Activated CD4-positive, alpha-beta T cell treated with anti-CD3 and anti-CD28 coated beads, Interleukin-2, amount 10 ng/mL, durations not matched to agents 24 days and 14 days (primary cell): ENCODE data around the gene NTNG2. TPM values are rescaled to one million over a fixed set of nuclear protein-coding genes. Genes with fewer than 3 reads are reported as not detected.

ENCODE experiments used
- DNase-seq: peaks from one replicate; pipeline ENCODE4 v3.0.0; 2022
- H3K27ac Mint-ChIP-seq: one replicate; pipeline ENCODE4 v1.8.0; 2022; ENCODE audit warnings: mild to moderate bottlenecking, mixed read lengths
- H3K27me3 Mint-ChIP-seq: one replicate; pipeline ENCODE4 v1.8.0; 2022; ENCODE audit warnings: mixed read lengths
- H3K36me3 Mint-ChIP-seq: one replicate; pipeline ENCODE4 v1.8.0; 2022; ENCODE audit warnings: low read depth, mild to moderate bottlenecking, mixed read lengths
- H3K4me1 Mint-ChIP-seq: one replicate; pipeline ENCODE4 v1.8.0; 2021; ENCODE audit warnings: mixed read lengths
- H3K4me3 Mint-ChIP-seq: one replicate; pipeline ENCODE4 v1.8.0; 2022; ENCODE audit warnings: mild to moderate bottlenecking, moderate library complexity, mixed read lengths
- H3K9me3 Mint-ChIP-seq: one replicate; pipeline ENCODE4 v1.8.0; 2021; ENCODE audit warnings: mixed read lengths
- intact Hi-C: fragments of 100-400 bp; cut with micrococcal nuclease; formaldehyde crosslinking; loops from one replicate; pipeline ENCODE4 v1.15.1; 2023
- total RNA-seq: library from RNA; stranded (reverse); gene quantifications from 2 replicates; pipeline ENCODE4 v1.2.3, GENCODE V29; 2022

NTNG2 gene
- total RNA-seq, 1 donor from 2014 or later: 1.7 TPM

DNA sequence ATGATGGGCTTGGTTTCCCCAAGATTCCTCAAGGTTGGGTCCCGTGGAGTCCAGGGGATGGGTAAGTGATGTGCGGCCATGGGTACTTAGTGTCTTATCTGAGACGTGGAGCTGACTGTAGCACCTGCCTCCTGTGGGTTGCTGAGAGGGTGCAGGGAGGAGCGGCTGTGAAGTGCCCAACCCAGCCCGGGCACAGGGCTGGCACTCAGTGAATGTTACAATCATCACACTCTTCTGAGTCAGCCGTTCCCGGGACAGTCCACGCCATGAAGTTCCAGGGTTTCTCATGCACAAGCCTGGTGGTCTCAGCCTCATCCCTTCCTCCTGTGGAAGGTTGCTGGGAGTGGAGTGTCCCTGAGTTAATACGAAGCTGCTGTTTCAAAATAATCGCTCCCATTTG lies 29.1 kb downstream of the NTNG2 start:
- H3K4me3 Mint-ChIP-seq: no peak overlapping the region
- no peak overlapping the region for H3K27ac Mint-ChIP-seq
- H3K36me3 Mint-ChIP-seq: no peaks in the 10 kb centered on the region
- peaks cover 4% of the 10 kb centered on the region for H3K27me3 Mint-ChIP-seq
- no peaks in the 10 kb centered on the region for H3K9me3 Mint-ChIP-seq
- intact Hi-C loops: no loop called here
- H3K4me1 Mint-ChIP-seq: no peaks in the 10 kb centered on the region
- DNase-seq: no peak

DNA sequence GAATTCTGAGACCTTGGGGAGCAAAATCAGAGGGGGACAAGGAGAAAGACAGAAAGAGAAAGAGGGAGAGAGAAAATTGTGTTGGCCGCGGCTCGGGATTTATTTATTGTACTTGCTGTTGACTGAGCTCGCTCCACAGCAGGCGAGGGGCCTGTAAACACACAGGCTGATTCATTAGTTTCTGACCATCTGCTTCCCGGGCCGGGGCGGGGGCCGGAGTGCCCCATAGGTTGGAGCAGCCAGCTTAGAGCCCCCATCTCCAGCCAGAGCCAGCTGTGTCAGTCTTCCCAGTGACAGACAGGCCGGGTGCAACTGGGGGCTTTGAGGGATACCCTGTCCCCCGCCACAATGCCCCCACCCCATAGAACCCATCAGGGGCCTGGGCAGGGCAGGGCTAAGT lies 30.9 kb downstream of the NTNG2 start:
- Mint-ChIP-seq H3K36me3 (no peaks in the 10 kb centered on the region), H3K9me3 (no peaks in the 10 kb centered on the region), H3K27me3 (no peaks in the 10 kb centered on the region), H3K4me1 (no peaks in the 10 kb centered on the region), H3K4me3 (no peak overlapping the region), H3K27ac (no peak overlapping the region)
- DNase-seq: no peak
- intact Hi-C loops: no loop called here

DNA sequence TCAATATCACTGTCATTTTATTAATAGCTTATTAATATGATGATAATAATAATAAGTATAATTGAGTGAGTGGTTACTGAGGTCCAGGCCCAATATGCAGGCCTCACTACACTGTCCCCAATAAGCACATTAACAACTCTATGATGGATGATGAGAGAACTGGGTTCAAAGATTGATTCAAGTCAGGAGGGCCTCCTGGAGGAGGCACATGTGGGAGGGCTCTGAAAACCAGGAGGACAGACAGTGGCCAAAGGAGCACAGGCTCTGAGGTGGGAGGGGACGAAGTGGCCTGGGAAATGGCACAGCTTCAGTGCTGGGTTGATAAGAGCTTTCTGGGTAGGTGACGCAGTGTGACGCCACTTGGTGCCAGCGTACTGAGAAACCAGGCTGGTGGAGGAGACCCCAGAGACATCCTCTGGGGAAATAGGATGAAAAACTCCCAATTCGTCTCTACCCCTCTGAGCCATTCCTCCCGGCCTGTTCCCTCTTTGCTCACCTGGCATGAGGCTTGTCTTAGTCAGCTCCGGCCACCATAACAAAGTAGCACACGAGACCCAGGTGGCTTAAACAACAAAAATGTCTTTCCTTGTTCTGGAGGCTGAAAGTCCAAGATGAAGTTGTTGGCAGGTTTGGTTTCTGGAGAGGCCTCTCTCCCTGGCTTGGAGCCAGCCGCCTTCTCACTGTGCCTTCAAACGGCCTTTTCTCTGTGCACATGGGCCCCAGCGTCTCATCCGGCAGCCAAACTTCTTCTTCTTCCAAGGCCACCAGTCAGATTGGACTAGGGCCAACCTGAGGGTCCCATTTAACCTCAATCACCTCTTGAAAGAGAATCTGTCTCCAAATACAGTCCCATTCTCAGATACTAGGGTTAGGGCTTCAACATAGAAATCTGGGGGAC lies 31.6 kb downstream of the NTNG2 start:
- H3K36me3 Mint-ChIP-seq: no peaks in the 10 kb centered on the region

DNA sequence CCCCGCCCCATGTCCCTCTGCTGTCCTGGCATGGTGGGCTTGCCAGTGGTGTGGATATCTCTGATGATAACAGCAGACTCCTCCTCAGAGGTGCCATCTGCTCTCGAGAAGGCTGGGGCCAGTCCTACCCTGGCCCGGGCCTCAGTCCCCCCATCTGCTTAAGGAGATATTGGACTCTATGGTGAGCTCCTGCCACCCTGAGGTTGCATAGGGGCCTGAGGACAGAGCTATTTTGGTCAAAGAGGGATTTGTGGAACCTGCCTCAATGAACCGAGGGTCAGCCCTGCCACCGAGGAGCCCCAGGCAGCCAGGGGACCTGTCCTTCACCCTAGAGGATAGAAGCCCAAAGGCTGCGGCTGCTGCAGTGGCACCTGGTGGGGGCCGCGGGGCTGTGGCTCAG lies 32.6 kb downstream of the NTNG2 start:
- DNase-seq: no peak
- Mint-ChIP-seq H3K4me3 (no peak overlapping the region), H3K27me3 (no peaks in the 10 kb centered on the region), H3K9me3 (no peaks in the 10 kb centered on the region), H3K27ac (no peak overlapping the region), H3K36me3 (no peaks in the 10 kb centered on the region), H3K4me1 (no peaks in the 10 kb centered on the region)
- intact Hi-C loops: no loop called here

More for the DNA sequence above, 31.6 kb downstream of the NTNG2 start:
- no peaks in the 10 kb centered on the region for H3K4me1 Mint-ChIP-seq
- intact Hi-C loops: no loop called here
- H3K4me3 Mint-ChIP-seq: no peak overlapping the region
- no peak for DNase-seq
- no peaks in the 10 kb centered on the region for H3K9me3 Mint-ChIP-seq
- H3K27me3 Mint-ChIP-seq: no peaks in the 10 kb centered on the region
- H3K27ac Mint-ChIP-seq: no peak overlapping the region

DNA sequence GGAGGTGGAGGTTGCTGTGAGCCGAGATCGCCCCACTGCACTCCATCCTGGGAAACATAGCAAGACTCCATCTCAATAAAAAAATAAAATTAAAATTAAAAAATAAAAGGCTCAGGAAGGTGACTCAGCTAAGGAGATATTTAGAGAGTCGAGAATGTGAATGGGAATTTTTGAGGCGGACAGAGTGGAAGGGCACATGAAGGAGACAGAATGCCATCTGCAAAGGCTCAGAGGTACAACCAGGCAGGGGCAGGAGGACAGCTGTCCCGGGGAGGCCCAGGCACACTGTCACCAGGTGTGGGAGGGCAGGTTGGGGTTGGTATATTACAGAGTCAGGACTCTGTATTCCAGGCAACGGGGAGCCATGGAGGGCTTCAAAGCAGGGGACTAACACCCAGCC lies 35.5 kb downstream of the NTNG2 start:
- H3K36me3 Mint-ChIP-seq: no peaks in the 10 kb centered on the region
- H3K4me1 Mint-ChIP-seq: no peaks in the 10 kb centered on the region
- H3K27ac Mint-ChIP-seq: no peak overlapping the region
- H3K27me3 Mint-ChIP-seq: no peaks in the 10 kb centered on the region
- no peak for DNase-seq
- H3K9me3 Mint-ChIP-seq: no peaks in the 10 kb centered on the region
- no peak overlapping the region for H3K4me3 Mint-ChIP-seq
- intact Hi-C loops: no loop called here

DNA sequence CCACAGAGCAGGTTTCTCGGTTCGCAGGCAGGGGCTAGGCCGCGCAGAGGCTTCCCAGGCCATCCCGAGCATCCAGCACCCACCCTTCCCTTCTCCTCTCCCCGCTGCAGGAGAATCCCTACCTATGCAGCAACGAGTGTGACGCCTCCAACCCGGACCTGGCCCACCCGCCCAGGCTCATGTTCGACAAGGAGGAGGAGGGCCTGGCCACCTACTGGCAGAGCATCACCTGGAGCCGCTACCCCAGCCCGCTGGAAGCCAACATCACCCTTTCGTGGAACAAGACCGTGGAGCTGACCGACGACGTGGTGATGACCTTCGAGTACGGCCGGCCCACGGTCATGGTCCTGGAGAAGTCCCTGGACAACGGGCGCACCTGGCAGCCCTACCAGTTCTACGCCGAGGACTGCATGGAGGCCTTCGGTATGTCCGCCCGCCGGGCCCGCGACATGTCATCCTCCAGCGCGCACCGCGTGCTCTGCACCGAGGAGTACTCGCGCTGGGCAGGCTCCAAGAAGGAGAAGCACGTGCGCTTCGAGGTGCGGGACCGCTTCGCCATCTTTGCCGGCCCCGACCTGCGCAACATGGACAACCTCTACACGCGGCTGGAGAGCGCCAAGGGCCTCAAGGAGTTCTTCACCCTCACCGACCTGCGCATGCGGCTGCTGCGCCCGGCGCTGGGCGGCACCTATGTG lies 36.1 kb downstream of the NTNG2 start:
- Mint-ChIP-seq H3K9me3 (no peaks in the 10 kb centered on the region), H3K4me3 (no peak overlapping the region), H3K36me3 (no peaks in the 10 kb centered on the region), H3K4me1 (no peaks in the 10 kb centered on the region), H3K27ac (no peak overlapping the region), H3K27me3 (peaks cover 1% of the 10 kb centered on the region)
- intact Hi-C loops: no loop called here
- DNase-seq: no peak

DNA sequence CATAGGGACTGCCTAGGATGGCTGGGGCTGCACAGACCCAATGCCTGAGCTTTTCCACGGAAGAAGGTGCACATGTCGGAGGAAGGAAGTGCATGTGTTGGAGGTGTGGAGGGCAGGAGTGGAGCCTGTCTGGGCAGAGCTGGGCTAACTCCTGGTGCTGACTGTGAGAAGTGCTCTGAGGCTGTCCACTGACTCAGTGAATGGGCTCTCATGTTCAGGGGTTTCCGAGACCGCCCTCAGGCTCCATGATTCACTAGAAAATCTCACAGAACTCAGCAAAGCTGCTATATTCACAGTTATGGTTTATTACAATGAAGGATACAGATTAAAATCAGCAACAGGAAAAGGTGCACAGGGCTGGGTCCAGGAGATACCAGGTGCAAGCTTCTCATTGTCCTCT lies 37.2 kb downstream of the NTNG2 start:
- no peak for DNase-seq
- Mint-ChIP-seq H3K27ac (no peak overlapping the region), H3K4me3 (no peak overlapping the region), H3K9me3 (no peaks in the 10 kb centered on the region), H3K36me3 (no peaks in the 10 kb centered on the region), H3K4me1 (no peaks in the 10 kb centered on the region), H3K27me3 (peaks cover 1% of the 10 kb centered on the region)
- intact Hi-C loops: no loop called here

DNA sequence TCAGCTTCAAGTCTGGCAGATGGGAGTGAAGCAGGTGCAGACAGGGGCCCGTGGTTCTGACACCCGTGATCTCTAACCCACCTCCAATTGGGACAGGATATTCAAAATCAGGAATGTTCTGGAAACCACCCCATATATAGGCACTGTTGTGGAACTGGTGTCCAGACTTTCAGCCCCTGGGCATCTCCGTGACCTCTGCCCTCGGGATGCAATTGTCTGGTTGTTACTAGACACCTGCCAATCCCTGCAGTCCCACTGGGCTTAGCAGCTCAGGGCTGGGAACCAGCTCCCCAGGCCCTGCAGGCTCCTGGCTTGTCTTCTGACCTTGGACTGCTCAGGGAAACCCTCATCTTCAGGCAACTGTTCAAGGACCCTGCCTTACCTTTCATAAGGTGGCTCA lies 38.8 kb downstream of the NTNG2 start:
- H3K27ac Mint-ChIP-seq: no peak overlapping the region
- no peaks in the 10 kb centered on the region for H3K9me3 Mint-ChIP-seq
- no peaks in the 10 kb centered on the region for H3K36me3 Mint-ChIP-seq
- intact Hi-C loops: no loop called here
- DNase-seq: no peak
- H3K4me1 Mint-ChIP-seq: no peaks in the 10 kb centered on the region
- H3K4me3 Mint-ChIP-seq: no peak overlapping the region
- peaks cover 1% of the 10 kb centered on the region for H3K27me3 Mint-ChIP-seq

DNA sequence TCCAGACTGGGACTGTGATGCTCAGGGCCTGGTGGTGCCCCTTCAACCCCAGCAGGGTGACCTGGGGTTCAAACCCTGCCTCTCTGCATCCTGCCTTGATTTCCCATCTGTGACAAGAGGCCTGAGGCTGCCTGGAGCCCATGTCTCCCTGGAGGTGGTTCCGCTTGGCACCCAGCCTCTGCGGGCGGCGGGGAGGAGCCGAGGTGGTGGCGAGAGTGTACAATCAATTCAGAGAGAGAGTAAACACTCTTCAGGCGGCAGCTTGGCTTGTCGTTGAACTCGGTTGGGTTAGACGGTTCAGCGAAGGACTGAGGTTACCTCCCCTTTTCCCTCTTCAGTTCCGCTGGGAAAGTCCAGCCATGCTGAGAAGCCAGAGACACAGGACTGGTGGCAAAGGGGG lies 39.3 kb downstream of the NTNG2 start:
- peaks cover 1% of the 10 kb centered on the region for H3K27me3 Mint-ChIP-seq
- no peaks in the 10 kb centered on the region for H3K4me1 Mint-ChIP-seq
- no peaks in the 10 kb centered on the region for H3K36me3 Mint-ChIP-seq
- H3K9me3 Mint-ChIP-seq: no peaks in the 10 kb centered on the region
- intact Hi-C loops: no loop called here
- no peak for DNase-seq
- no peak overlapping the region for H3K4me3 Mint-ChIP-seq
- no peak overlapping the region for H3K27ac Mint-ChIP-seq

DNA sequence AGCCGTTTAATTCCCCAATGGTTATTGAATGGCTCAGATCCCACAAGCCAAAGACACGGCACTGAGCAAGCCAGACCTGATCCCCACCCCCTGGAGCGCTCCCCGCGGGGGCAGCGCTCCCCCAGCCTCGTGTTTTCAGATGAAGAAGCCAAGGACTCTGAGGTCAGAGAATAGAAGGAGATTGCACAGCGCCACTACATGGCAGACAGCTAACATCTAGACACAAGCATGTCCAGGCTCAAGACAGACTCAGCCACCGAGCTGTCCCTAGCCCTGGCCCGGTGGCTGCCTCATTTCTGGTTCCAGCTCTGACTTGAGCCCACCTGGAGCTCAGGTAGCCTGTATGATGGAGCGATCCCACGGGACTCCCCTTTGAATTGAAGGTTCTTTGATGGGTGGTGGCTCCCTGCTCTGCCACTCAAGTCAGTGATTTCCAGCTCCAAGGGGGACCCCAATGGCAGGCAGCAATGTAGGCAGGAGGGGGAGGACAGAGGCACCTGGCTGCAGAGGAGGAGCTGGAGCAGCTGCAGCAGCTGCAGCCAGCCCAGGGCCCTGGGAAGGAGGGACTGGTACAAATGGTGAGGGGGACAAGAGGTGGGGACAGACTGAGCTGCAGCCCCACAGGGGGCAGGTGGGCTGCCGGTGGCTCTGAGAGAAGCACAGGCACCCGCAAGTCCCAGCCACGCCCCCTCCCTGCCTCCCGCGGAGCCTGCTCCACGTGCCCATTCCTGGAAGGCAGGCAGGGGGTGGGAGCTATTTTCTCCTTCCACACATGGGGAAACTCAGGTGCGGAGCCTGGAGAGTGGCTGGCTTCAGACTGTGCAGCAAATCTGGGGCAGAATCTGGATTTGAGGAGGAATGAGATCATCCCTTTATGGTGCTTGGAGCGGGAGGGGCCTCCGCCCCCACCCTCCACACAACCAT lies 40.2 kb downstream of the NTNG2 start:
- no peak overlapping the region for H3K27ac Mint-ChIP-seq
- H3K36me3 Mint-ChIP-seq: no peaks in the 10 kb centered on the region
- intact Hi-C loops: no loop called here
- H3K27me3 Mint-ChIP-seq: peaks cover 1% of the 10 kb centered on the region
- H3K9me3 Mint-ChIP-seq: no peaks in the 10 kb centered on the region
- H3K4me3 Mint-ChIP-seq: no peak overlapping the region
- no peaks in the 10 kb centered on the region for H3K4me1 Mint-ChIP-seq
- DNase-seq: no peak

DNA sequence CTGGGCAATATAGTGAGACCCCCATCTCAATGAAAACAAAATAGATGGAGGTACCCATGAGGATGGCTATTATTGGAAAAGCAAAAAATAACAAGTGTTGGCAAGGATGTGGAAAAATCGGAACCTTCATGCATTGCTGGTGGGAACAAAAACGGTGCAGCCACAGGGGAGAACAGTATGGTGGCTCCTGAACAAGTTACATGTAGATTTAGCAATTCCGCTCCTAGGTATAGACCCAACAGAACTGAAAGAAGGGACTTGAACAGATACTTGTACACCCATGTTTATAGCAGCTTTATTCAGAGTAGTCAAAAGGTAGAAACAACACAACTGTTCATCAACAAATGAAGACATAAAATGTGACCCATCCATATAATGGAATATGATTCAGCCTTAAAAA lies 43.0 kb downstream of the NTNG2 start:
- Mint-ChIP-seq H3K4me3 (no peak overlapping the region), H3K27me3 (peaks cover 1% of the 10 kb centered on the region), H3K36me3 (no peaks in the 10 kb centered on the region), H3K4me1 (peaks cover 6% of the 10 kb centered on the region), H3K9me3 (no peaks in the 10 kb centered on the region), H3K27ac (no peak overlapping the region)
- intact Hi-C loops: no loop called here
- no peak for DNase-seq

DNA sequence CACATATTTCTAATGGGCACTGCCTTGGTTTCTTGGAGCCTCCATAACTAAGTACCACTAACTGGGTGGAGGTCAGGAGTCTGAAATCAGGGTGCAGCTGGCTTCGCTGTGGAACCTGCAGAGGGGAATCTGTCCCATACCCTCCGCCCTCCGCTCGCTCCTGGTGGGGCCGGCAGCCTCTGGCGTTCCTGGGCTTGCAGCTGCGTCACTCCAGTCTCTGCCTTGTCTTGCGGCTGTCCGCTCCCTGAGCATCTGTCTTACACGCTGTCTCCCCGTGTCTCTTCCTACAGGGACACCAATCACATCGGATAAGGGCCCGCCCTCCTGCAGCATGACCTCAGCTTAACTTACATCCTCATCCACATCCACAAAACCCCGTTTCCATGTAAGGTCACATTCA lies 45.4 kb downstream of the NTNG2 start:
- no peak for DNase-seq
- Mint-ChIP-seq H3K4me3 (no peak overlapping the region), H3K27ac (no peak overlapping the region), H3K27me3 (peaks cover 1% of the 10 kb centered on the region), H3K9me3 (no peaks in the 10 kb centered on the region), H3K4me1 (peaks cover 6% of the 10 kb centered on the region), H3K36me3 (no peaks in the 10 kb centered on the region)
- intact Hi-C loops: no loop called here

DNA sequence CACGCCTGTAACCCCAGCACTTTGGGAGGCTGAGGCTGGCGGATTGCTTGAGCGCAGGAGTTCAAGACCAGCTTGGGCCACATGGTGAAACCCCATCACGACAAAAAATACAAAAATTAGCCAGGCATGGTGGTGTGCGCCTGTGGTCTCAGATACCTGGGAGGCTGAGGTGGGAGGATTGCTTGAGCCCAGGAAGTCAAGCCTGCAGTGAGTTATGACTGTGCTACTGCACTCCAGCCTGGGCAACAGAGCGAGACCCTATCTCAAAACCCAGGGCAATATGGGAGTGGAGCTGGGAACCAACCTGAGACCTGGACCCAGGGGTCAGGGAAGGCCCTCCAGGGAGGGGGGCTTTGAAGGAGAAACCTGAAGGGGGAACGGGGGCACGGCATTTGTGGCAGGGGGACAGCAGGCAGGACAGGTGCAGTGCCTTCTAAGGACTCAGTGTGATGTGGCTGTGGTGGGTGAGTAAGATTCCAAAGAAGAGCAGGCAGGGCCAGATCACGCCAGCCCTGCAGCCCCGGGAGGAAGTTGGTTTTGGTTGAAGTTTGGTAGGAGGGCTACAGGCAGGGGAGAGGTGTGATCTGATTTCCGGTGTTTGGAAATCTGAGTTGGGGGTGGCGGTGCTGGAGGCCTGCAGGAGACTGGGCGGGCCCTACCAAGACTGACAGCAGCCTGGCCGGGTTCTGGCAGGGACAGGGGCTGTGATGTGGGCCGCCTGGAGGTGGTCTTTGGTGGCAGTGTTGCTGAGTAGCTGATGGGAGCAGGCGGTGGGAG lies 46.2 kb downstream of the NTNG2 start:
- Mint-ChIP-seq H3K4me1 (peaks cover 6% of the 10 kb centered on the region), H3K4me3 (no peak overlapping the region), H3K27ac (peak overlapping the region; percentile 62), H3K9me3 (no peaks in the 10 kb centered on the region), H3K27me3 (no peaks in the 10 kb centered on the region), H3K36me3 (no peaks in the 10 kb centered on the region)
- intact Hi-C loops: no loop called here
- no peak for DNase-seq
